Esophagus mucosa (tissue), 1 donor: ENCODE measurements around the gene BNIP2. TPM values are rescaled to one million over a fixed set of nuclear protein-coding genes. Genes with fewer than 3 reads are reported as not detected.
A peak's percentile ranks its signal among the peaks of the same experiment; 100 is the strongest.

Experiments
- ATAC-seq: fragments of 200-7000 bp; cut with Tn5 transposase; one replicate; pipeline ENCODE4 v1.9.1; 2020
- total RNA-seq: library from RNA; stranded (reverse); gene quantifications from one replicate; pipeline ENCODE4 v1.2.4, GENCODE V29; 2023
- donor health status: DM: yes; HTN: yes; CAD: no.

BNIP2 gene
- total RNA-seq, 1 donor from 2014 or later = 39.9 TPM

- ATAC-seq = peak; percentile 72
These were observed 66.8 kb downstream of the BNIP2 start for GRCh38 chr15:59622289-59622688.

- ATAC-seq = peak; percentile 26
These were observed 70.7 kb downstream of the BNIP2 start for GRCh38 chr15:59618406-59618805.

- peak; percentile 65 for ATAC-seq
These were observed 72.7 kb downstream of the BNIP2 start for GRCh38 chr15:59616379-59616778.

GRCh38 chr15:59615661-59616060 is 73.5 kb downstream of the BNIP2 start:
- ATAC-seq = no peak

GRCh38 chr15:59614153-59614552 is 75.0 kb downstream of the BNIP2 start:
- ATAC-seq = no peak

GRCh38 chr15:59611276-59612260 is 77.6 kb downstream of the BNIP2 start, which contains the start of gene GCNT3:
TSS of gene GCNT3 (plus strand) at chr15:59611783. CDS start at chr15:59618239, 6,456 bp downstream.
- ATAC-seq = peak; percentile 59

GRCh38 chr15:59609730-59610712 is 79.1 kb downstream of the BNIP2 start:
- ATAC-seq = no peak

Other genes with a start within 250 kb of the BNIP2 start
- gene GCNT3, start 77.5 kb downstream of the BNIP2 start, total RNA-seq = 11.4 TPM
- 61.5 TPM for gene GTF2A2, start 31.8 kb downstream of the BNIP2 start, total RNA-seq